Cardiac fibroblast (primary cell): ENCODE data around the gene KRT3.

Experiments
- DNase-seq, 2 donors: peaks; one replicate each; pipeline versions ENCODE4 v3.0.0 to v3.0.0-alpha.2; 2010; ENCODE audit warnings: low read depth in 2 of 2
- H3K4me3 ChIP-seq, 2 donors: replicated peaks in 1 of 2; 1 replicate in 1 of 2; 2 replicates in 1 of 2; pipeline ENCODE4 v1.5.1; 2011; ENCODE audit warnings: low read depth in 2 of 2, low read length in 2 of 2, mild to moderate bottlenecking in 2 of 2, moderate library complexity in 1 of 2
- TF ChIP-seq, protein P1 (sequence below): IDR thresholded peaks from one replicate; pipeline ENCODE4 v1.5.1; 2011; ENCODE audit warnings: low read depth, mild to moderate bottlenecking, low read length, inconsistent platforms

KRT3 gene

DNA sequence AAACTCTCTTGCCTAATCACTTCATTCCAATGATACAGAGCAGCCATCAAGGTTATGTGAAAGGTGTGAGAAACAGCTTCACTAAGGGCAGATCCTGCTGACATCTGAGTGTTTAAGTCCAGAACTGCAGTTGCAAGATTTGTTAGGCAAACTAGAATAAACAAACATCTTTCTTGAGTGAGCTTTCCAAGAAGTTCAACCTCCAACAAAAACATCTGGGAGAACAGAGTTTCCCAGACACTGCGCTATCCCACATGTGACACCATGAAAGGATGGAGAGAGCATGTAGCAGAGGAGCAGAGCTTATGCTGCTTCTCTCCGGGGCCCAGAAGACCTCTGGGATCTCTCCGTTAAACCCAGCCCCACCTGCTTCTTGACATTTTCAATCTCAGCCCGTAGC, 24.4 kb downstream of the KRT3 start:
- H3K4me3 ChIP-seq, result no peak overlapping the region
- no peak for DNase-seq
- TF ChIP-seq, protein P1, sequence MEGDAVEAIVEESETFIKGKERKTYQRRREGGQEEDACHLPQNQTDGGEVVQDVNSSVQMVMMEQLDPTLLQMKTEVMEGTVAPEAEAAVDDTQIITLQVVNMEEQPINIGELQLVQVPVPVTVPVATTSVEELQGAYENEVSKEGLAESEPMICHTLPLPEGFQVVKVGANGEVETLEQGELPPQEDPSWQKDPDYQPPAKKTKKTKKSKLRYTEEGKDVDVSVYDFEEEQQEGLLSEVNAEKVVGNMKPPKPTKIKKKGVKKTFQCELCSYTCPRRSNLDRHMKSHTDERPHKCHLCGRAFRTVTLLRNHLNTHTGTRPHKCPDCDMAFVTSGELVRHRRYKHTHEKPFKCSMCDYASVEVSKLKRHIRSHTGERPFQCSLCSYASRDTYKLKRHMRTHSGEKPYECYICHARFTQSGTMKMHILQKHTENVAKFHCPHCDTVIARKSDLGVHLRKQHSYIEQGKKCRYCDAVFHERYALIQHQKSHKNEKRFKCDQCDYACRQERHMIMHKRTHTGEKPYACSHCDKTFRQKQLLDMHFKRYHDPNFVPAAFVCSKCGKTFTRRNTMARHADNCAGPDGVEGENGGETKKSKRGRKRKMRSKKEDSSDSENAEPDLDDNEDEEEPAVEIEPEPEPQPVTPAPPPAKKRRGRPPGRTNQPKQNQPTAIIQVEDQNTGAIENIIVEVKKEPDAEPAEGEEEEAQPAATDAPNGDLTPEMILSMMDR, result no peak

- H3K4me3 ChIP-seq, result no peak overlapping the region
- TF ChIP-seq, protein P1, result no peak
- no peak for DNase-seq
Observed at GRCh38 chr12:52771088-52771487, 24.8 kb downstream of the KRT3 start.

DNA sequence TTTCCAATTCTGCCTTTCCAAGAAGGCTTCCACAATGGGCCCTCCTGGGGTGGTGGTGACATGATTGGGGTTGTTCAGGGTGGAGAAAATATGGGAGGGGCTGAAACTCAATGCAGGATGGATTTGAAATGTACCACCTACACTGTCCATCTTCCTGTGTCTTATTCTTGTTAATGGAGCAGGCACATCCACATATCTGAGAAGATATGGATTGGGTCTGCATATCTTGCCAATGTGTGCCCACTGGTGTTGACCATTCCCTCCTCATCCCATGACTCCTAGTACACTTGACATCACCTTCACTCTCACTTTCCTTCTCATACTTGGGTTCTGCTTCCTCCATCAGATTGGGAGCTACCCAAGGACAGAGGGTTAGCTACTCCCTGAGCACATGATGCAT, 26.0 kb downstream of the KRT3 start:
- DNase-seq, result no peak
- H3K4me3 ChIP-seq, result no peak overlapping the region
- TF ChIP-seq, protein P1, result no peak

DNA sequence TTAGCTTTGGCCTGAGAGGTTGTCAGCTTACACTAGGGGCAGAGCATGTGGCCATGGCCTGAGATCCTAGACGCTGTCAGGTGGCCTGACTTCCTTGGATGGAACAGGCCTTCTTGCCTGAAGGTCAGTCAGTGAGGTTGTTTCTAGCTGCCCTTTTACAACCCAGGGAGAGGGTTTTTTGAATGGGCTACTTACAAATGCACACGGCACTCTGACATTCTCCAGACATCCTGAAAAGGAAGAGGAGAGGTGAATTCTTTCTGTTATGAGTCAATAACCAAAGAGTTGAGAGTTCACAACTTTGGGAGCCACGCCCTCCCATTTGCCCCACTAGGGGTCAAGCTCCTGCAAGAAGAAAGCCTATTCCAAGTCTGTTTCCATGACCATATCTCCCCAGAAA, 26.6 kb downstream of the KRT3 start:
- TF ChIP-seq, protein P1, result no peak
- no peak overlapping the region for H3K4me3 ChIP-seq
- DNase-seq, result no peak

GRCh38 chr12:52768479-52769200, 27.3 kb downstream of the KRT3 start:
- DNase-seq, result no peak
- TF ChIP-seq, protein P1, result no peak
- H3K4me3 ChIP-seq, result no peak overlapping the region

- DNase-seq, result no peak
- H3K4me3 ChIP-seq, result no peak overlapping the region
- TF ChIP-seq, protein P1, result no peak
Observed at GRCh38 chr12:52767427-52767826, 28.5 kb downstream of the KRT3 start.

- TF ChIP-seq, protein P1, result no peak
- DNase-seq, result no peak
- H3K4me3 ChIP-seq, result no peak overlapping the region
Observed at GRCh38 chr12:52767020-52767379, 28.9 kb downstream of the KRT3 start.
